Activated CD8-positive, alpha-beta T cell treated with anti-CD3 and anti-CD28 coated beads for 36 hours (primary cell): ENCODE measurements around the gene RIC8A. TPM values are rescaled to one million over a fixed set of nuclear protein-coding genes. Genes with fewer than 3 reads are reported as not detected.

Source experiments
- ATAC-seq: fragments of 200-7000 bp; cut with Tn5 transposase; one replicate; pipeline ENCODE4 v1.10.0; 2021; ENCODE audit warnings: mild to moderate bottlenecking, moderate library complexity
- CTCF ChIA-PET: fragments of 350-600 bp; sonication (Branson Sonifier 250); formaldehyde crosslinking; loops from one replicate; lab custom pipeline; 2021; ENCODE audit warnings: antibody characterized with exemption; lab: Charles Lee
- POLR2A ChIA-PET: fragments of 350-600 bp; sonication (Branson Sonifier 250); formaldehyde crosslinking; loops from one replicate; lab custom pipeline; 2021; ENCODE audit warnings: antibody characterized with exemption; lab: Charles Lee
- DNase-seq: peaks from one replicate; pipeline ENCODE4 v3.0.0-alpha.2; 2020
- H3K27ac Mint-ChIP-seq: one replicate; pipeline ENCODE4 v1.8.0; 2021; ENCODE audit warnings: mild to moderate bottlenecking, mixed read lengths
- H3K27me3 Mint-ChIP-seq: one replicate; pipeline ENCODE4 v1.8.0; 2021; ENCODE audit warnings: mixed read lengths
- H3K36me3 Mint-ChIP-seq: one replicate; pipeline ENCODE4 v1.8.0; 2021; ENCODE audit warnings: low read depth, mixed read lengths
- H3K4me1 Mint-ChIP-seq: one replicate; pipeline ENCODE4 v1.8.0; 2021; ENCODE audit warnings: low read depth, mixed read lengths
- H3K4me3 Mint-ChIP-seq: one replicate; pipeline ENCODE4 v1.8.0; 2021; ENCODE audit warnings: mild to moderate bottlenecking, moderate library complexity, mixed read lengths
- H3K9me3 Mint-ChIP-seq: one replicate; pipeline ENCODE4 v1.8.0; 2021; ENCODE audit warnings: mixed read lengths
- CTCF ChIP-seq: fragments of 200-600 bp; IDR thresholded peaks from one replicate; pipeline ENCODE4 v1.8.0; 2022; ENCODE audit warnings: antibody characterized with exemption, mild to moderate bottlenecking
- intact Hi-C: fragments of 100-400 bp; cut with micrococcal nuclease; formaldehyde crosslinking; loops from one replicate; pipeline ENCODE4 v1.10.0; 2022
- total RNA-seq, 2 experiments: library from RNA; stranded (reverse); gene quantifications; one replicate each; pipeline ENCODE4 v1.2.3, GENCODE V29; 2021

The RIC8A gene
- total RNA-seq, 2 experiments from 2014 or later: 96.5 to 108 TPM

- intact Hi-C loops: no loop called here
- H3K4me3 Mint-ChIP-seq: no peak overlapping the region
- H3K27me3 Mint-ChIP-seq: no peaks in the 10 kb centered on the region
- ChIA-PET CTCF (interaction anchor here (1.3 to 4.4 kb wide), 2 partner anchors 12 to 24 kb away, joined by 4 to 28 read pairs; no protein-coding TSS in a partner anchor), POLR2A (interaction anchor here (0.7 to 1.2 kb wide), 6 partner anchors 8 to 19 kb away, joined by 3 to 7 read pairs (median 4); no protein-coding TSS in a partner anchor)
- H3K4me1 Mint-ChIP-seq: peaks cover 17% of the 10 kb centered on the region
- ATAC-seq: no peak
- TF ChIP-seq CTCF: no peak
- no peaks in the 10 kb centered on the region for H3K9me3 Mint-ChIP-seq
- no peak overlapping the region for H3K27ac Mint-ChIP-seq
- H3K36me3 Mint-ChIP-seq: peaks cover 7% of the 10 kb centered on the region
- no peak for DNase-seq
These were observed 20.4 kb downstream of the RIC8A start for GRCh38 chr11:227824-228379.

GRCh38 chr11:230431-230830 lies 22.9 kb downstream of the RIC8A start:
- intact Hi-C loops: no loop called here
- Mint-ChIP-seq H3K4me3 (no peak overlapping the region), H3K4me1 (peaks cover 22% of the 10 kb centered on the region), H3K27me3 (no peaks in the 10 kb centered on the region), H3K27ac (no peak overlapping the region), H3K9me3 (no peaks in the 10 kb centered on the region), H3K36me3 (peaks cover 7% of the 10 kb centered on the region)
- ChIA-PET POLR2A (interaction anchor here (1.2 to 2.1 kb wide), 3 partner anchors 9 to 23 kb away, joined by 3 to 8 read pairs (median 7); partner anchors contain the start of genes BET1L and RIC8A), CTCF (interaction anchor here (1.2 to 4.4 kb wide), 3 partner anchors 14 to 132 kb away, joined by 4 to 28 read pairs (median 5); no protein-coding TSS in a partner anchor)
- DNase-seq (no peak), ATAC-seq (no peak)
- no peak for TF ChIP-seq CTCF

- Mint-ChIP-seq H3K27me3 (no peaks in the 10 kb centered on the region), H3K9me3 (no peaks in the 10 kb centered on the region), H3K4me1 (peaks cover 19% of the 10 kb centered on the region), H3K27ac (no peak overlapping the region), H3K4me3 (no peak overlapping the region), H3K36me3 (peaks cover 5% of the 10 kb centered on the region)
- ATAC-seq (no peak), DNase-seq (no peak)
- intact Hi-C loops: no loop called here
- TF ChIP-seq CTCF: no peak
- POLR2A ChIA-PET: interaction anchor here (0.9 to 1.0 kb wide), 2 partner anchors 16 to 20 kb away, joined by 3 read pairs; no protein-coding TSS in a partner anchor
- CTCF ChIA-PET: interaction anchor here (1.2 kb wide), 1 partner anchor 18 kb away, joined by 7 read pairs; no protein-coding TSS in a partner anchor
These were observed 25.5 kb downstream of the RIC8A start for GRCh38 chr11:232783-233565.

- TF ChIP-seq CTCF: no peak
- ATAC-seq (no peak), DNase-seq (no peak)
- H3K27me3 Mint-ChIP-seq: no peaks in the 10 kb centered on the region
- H3K36me3 Mint-ChIP-seq: peaks cover 22% of the 10 kb centered on the region
- H3K4me3 Mint-ChIP-seq: peak overlapping the region; percentile 95
- peaks cover 35% of the 10 kb centered on the region for H3K4me1 Mint-ChIP-seq
- intact Hi-C loops: no loop called here
- ChIA-PET CTCF (interaction anchor here (1.5 to 6.3 kb wide), 3 partner anchors 15 to 213 kb away, joined by 3 to 68 read pairs (median 7); no protein-coding TSS in a partner anchor), POLR2A (interaction anchor here (0.9 to 6.1 kb wide), 9 partner anchors 9 to 120 kb away, joined by 3 to 43 read pairs (median 4); partner anchors contain the start of genes BET1L and RIC8A)
- H3K9me3 Mint-ChIP-seq: no peaks in the 10 kb centered on the region
- H3K27ac Mint-ChIP-seq: peak overlapping the region; percentile 93
These were observed 27.7 kb downstream of the RIC8A start for GRCh38 chr11:235180-235579.
